LNCAP (cell line): ENCODE results near the gene BHLHE23.

Source experiments
- TF ChIP-seq, protein P1 (sequence below): fragments of 450-650 bp; IDR thresholded peaks from 2 replicates; pipeline ENCODE4 v1.5.1; 2017; ENCODE audit warnings: mild to moderate bottlenecking

Gene BHLHE23

DNA sequence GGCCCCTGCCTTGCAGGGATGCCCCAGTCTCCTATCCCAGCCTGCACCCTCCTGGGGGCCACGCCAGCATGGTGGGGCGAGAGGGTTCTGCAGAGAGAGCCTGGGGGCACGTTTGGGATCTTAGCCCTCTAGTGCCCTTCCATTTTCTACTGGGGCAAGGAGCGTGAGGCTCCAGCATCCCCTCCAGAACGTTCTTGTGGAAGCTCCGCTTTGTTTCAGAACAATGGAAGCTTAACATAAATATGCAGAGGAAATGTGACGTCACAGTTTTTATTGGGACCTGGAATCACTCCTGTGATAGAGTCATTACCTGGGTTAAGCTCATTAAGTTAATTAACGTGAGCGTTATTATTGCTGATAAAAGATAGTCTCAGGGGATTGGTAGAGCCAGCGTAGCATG, 19.6 kb downstream of the BHLHE23 start:
- TF ChIP-seq, protein P1, sequence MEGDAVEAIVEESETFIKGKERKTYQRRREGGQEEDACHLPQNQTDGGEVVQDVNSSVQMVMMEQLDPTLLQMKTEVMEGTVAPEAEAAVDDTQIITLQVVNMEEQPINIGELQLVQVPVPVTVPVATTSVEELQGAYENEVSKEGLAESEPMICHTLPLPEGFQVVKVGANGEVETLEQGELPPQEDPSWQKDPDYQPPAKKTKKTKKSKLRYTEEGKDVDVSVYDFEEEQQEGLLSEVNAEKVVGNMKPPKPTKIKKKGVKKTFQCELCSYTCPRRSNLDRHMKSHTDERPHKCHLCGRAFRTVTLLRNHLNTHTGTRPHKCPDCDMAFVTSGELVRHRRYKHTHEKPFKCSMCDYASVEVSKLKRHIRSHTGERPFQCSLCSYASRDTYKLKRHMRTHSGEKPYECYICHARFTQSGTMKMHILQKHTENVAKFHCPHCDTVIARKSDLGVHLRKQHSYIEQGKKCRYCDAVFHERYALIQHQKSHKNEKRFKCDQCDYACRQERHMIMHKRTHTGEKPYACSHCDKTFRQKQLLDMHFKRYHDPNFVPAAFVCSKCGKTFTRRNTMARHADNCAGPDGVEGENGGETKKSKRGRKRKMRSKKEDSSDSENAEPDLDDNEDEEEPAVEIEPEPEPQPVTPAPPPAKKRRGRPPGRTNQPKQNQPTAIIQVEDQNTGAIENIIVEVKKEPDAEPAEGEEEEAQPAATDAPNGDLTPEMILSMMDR = no peak

GRCh38 chr20:62986257-62986800, 20.4 kb downstream of the BHLHE23 start:
- TF ChIP-seq, protein P1 = no peak

- TF ChIP-seq, protein P1 = no peak
These were observed 21.4 kb downstream of the BHLHE23 start for GRCh38 chr20:62985444-62985778.

GRCh38 chr20:62984666-62985443, 21.9 kb downstream of the BHLHE23 start:
- TF ChIP-seq, protein P1 = no peak

GRCh38 chr20:62983210-62983609, 23.6 kb downstream of the BHLHE23 start:
- TF ChIP-seq, protein P1 = no peak

GRCh38 chr20:62982124-62983075, 24.4 kb downstream of the BHLHE23 start:
- TF ChIP-seq, protein P1 = no peak

GRCh38 chr20:62980970-62981369, 25.8 kb downstream of the BHLHE23 start:
- TF ChIP-seq, protein P1 = no peak
